Mesodermal cell (in vitro differentiated cells): ENCODE measurements around the gene SLC36A1.

Source experiments
- H3K27ac ChIP-seq: 2 replicates; pipeline ENCODE4 v1.7.0; 2013; ENCODE audit warnings: mild to moderate bottlenecking, low read depth, low read length, moderate library complexity; ENCODE audit not compliant: severe bottlenecking
- H3K36me3 ChIP-seq: 2 replicates; pipeline ENCODE4 v1.7.1; 2013; ENCODE audit warnings: mild to moderate bottlenecking, low read length, moderate library complexity; ENCODE audit not compliant: control insufficient read depth, insufficient read depth
- H3K4me1 ChIP-seq: one replicate; pipeline ENCODE4 v1.7.1; 2013; ENCODE audit warnings: mild to moderate bottlenecking, low read length; ENCODE audit not compliant: insufficient read depth, control insufficient read depth, poor library complexity, severe bottlenecking
- H3K4me3 ChIP-seq: 2 replicates; pipeline ENCODE4 v1.7.0; 2013; ENCODE audit warnings: low read length, control low read depth, mild to moderate bottlenecking; ENCODE audit not compliant: insufficient read depth, poor library complexity, severe bottlenecking; ENCODE audit errors: extremely low read depth
- H3K9me3 ChIP-seq: 2 replicates; pipeline ENCODE4 v1.7.1; 2013; ENCODE audit warnings: mild to moderate bottlenecking, low read length, moderate library complexity; ENCODE audit not compliant: control insufficient read depth
- WGBS, 2 experiments: methylation state at CpG; one replicate each; pipeline ENCODE4 v1.1.5; 2013; ENCODE audit warnings: missing lambda C conversion rate in 2 of 2; ENCODE audit not compliant: insufficient coverage in 2 of 2; 5-methylcytosine and 5-hydroxymethylcytosine counted together

Gene SLC36A1

DNA sequence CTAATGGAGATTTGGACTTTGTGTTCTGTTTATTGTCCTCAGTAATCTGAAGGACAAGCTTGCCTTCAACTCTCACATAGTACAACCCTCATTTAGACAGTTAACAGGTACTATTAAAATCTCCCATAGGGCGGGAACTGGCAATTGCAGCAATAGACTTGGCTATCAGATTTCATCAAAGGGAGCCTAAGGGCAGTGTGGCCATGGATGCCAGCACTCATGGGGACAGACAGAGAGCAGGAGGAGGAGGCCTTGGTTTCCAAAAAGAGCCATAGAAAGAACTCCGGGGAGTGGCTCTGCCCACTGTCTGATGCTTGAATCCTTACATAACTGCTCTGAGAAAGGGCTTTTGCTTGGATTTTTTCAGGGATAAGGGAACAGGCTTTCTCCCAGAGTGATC lies 6.8 kb downstream of the SLC36A1 start:
- WGBS, 2 experiments = 70 to 82% methylated on average over 2 of the region's 2 CpGs
- H3K36me3 ChIP-seq = no peaks in the 10 kb centered on the region
- H3K9me3 ChIP-seq = no peaks in the 10 kb centered on the region
- H3K27ac ChIP-seq = no peak overlapping the region
- peaks cover 9% of the 10 kb centered on the region for H3K4me1 ChIP-seq
- no peak overlapping the region for H3K4me3 ChIP-seq

GRCh38 chr5:151454889-151455288 lies 7.5 kb downstream of the SLC36A1 start:
- H3K4me1 ChIP-seq = peaks cover 10% of the 10 kb centered on the region
- H3K36me3 ChIP-seq = no peaks in the 10 kb centered on the region
- no peak overlapping the region for H3K4me3 ChIP-seq
- no peak overlapping the region for H3K27ac ChIP-seq
- no peaks in the 10 kb centered on the region for H3K9me3 ChIP-seq
- WGBS, 2 experiments = 92 to 100% methylated on average over 1 of the region's 3 CpGs

DNA sequence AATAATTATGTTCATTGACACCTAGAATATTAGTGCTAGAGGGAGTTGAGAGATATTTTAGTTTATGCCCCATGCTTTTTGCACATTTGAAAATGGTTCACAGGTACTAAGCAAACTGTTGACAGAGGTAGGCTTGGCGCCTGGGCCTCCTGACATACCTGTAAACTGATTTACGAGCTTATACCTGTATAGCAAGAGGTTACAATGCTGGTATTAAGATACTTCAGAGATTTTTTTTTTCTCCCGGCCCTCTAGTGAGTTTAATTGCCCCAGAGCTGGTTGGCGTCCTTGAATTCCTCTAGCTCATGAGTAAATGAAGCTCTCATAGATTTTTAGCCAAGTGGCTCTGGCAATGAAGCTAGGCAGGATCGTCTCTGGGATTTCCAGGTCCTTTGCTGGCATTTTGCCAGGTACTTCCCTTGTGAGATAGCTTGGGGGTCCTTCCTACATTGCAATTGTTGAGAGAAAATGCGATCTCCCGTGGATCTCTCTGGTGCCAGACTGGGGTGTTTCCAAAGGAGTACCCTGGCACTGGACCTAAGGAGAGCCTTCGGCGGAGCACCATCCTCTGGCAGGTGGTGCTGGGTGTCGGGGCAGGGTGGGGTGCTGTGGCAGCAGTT lies 9.0 kb downstream of the SLC36A1 start:
- Histone ChIP-seq H3K27ac (no peak overlapping the region), H3K4me3 (no peak overlapping the region), H3K4me1 (peaks cover 12% of the 10 kb centered on the region), H3K36me3 (no peaks in the 10 kb centered on the region), H3K9me3 (no peaks in the 10 kb centered on the region)
- 92 to 96% methylated on average over 9 to 10 of the region's 10 CpGs for WGBS, 2 experiments

- Histone ChIP-seq H3K4me3 (no peak overlapping the region), H3K27ac (no peak overlapping the region), H3K36me3 (no peaks in the 10 kb centered on the region), H3K9me3 (no peaks in the 10 kb centered on the region), H3K4me1 (peaks cover 6% of the 10 kb centered on the region)
- WGBS, 2 experiments = 80 to 100% methylated on average over 1 to 3 of the region's 5 CpGs
Measured at GRCh38 chr5:151458314-151458713, 10.9 kb downstream of the SLC36A1 start.

GRCh38 chr5:151459680-151460324 lies 12.4 kb downstream of the SLC36A1 start:
- no peaks in the 10 kb centered on the region for H3K36me3 ChIP-seq
- no peak overlapping the region for H3K27ac ChIP-seq
- no peaks in the 10 kb centered on the region for H3K9me3 ChIP-seq
- WGBS, 2 experiments = 100% methylated on average over 3 of the region's 4 CpGs
- H3K4me1 ChIP-seq = peaks cover 6% of the 10 kb centered on the region
- H3K4me3 ChIP-seq = no peak overlapping the region

DNA sequence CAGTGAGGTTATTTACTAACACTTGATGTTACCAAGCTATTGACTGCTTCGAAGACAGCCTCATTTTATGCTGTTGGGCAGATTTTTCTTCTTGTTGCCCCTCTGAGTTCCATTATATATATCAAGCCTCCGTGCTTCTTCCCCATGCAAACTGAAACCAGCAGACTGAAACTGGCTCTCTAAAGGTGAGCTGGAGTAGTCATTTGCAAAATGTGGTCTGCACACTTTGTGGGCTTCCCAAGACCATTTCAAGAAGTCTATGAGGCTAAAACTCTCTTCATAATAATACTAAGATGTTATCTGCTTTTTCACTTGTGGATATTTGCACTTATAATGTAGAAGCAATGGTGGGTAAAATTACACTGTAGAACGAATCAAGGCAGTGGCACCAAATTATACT lies 13.9 kb downstream of the SLC36A1 start:
- H3K4me1 ChIP-seq = peaks cover 6% of the 10 kb centered on the region
- H3K4me3 ChIP-seq = no peak overlapping the region
- no peaks in the 10 kb centered on the region for H3K9me3 ChIP-seq
- H3K36me3 ChIP-seq = no peaks in the 10 kb centered on the region
- 74 to 100% methylated on average over 1 to 3 of the region's 3 CpGs for WGBS, 2 experiments
- no peak overlapping the region for H3K27ac ChIP-seq

DNA sequence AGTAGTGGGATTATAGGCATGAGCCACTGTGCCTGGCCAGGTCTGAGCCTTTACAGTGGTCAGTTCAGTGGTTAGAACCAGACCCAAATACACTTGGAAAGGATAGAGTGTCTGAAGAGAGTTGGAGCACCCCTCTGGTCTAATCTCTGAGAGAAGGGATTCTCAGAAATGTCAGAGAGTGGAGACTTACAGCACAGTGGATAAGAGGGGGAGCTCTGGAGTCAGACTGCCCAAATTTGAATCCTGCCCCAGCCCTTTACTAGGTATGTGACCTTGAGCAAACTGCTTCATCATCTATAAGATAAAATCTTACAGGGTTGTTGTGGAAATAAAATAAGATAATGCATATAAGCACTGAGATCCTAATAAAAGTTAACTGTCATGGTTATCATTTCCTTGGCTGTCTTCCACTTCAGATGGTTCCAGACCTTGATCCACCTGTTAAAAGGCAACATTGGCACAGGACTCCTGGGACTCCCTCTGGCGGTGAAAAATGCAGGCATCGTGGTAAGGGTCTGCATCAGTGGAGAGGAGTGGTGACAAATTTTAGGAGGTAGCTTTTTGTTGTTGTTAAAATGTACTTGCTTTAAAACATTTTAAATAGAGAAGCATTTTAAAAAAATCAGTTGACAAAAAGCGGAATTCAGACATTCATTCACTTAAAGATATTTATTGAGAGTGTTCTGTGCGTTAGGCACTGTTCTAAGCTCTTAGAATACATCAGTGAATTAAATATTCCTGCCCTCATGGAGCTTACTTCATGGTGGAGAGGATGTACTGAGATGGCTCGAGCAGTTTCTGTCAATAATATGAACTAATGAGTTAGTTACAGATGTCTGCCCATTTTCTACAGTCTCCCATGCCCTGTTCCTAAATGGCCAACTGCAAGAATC lies 16.0 kb downstream of the SLC36A1 start:
- no peak overlapping the region for H3K4me3 ChIP-seq
- H3K27ac ChIP-seq = no peak overlapping the region
- 33% methylated on average over 2 of the region's 5 CpGs; no CpG with 5 or more reads in 1 of the 2 experiments for WGBS, 2 experiments
- H3K4me1 ChIP-seq = peaks cover 6% of the 10 kb centered on the region
- H3K9me3 ChIP-seq = no peaks in the 10 kb centered on the region
- H3K36me3 ChIP-seq = peaks cover 6% of the 10 kb centered on the region

DNA sequence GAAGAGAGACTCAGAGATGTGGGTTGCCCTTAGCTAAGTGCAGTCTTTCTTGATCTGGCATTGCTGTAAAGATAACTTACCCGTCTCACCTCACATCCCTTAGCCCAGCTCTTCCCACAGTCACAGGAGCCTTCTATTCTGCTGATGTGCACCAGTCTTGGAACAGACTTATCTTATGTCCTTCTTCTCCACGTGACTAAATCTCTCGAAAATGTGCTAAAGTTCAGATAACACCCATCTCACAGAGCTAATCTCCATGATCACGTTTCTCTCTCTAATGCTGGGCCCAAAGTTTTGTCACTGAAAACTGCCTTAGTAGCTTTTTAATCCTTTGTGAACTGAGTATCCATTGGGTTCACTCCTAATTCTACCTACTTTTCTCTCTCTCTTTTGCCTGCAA lies 16.7 kb downstream of the SLC36A1 start:
- no peaks in the 10 kb centered on the region for H3K9me3 ChIP-seq
- H3K27ac ChIP-seq = no peak overlapping the region
- H3K4me3 ChIP-seq = no peak overlapping the region
- peaks cover 10% of the 10 kb centered on the region for H3K36me3 ChIP-seq
- WGBS, 2 experiments = 83 to 84% methylated on average over 3 to 4 of the region's 4 CpGs
- peaks cover 6% of the 10 kb centered on the region for H3K4me1 ChIP-seq

- Histone ChIP-seq H3K36me3 (peaks cover 10% of the 10 kb centered on the region), H3K4me3 (no peak overlapping the region), H3K27ac (no peak overlapping the region), H3K4me1 (no peaks in the 10 kb centered on the region), H3K9me3 (no peaks in the 10 kb centered on the region)
- WGBS, 2 experiments = 92 to 93% methylated on average over 3 of the region's 4 CpGs
Measured at GRCh38 chr5:151465476-151465875, 18.1 kb downstream of the SLC36A1 start.

GRCh38 chr5:151467576-151467975 lies 20.2 kb downstream of the SLC36A1 start:
- Histone ChIP-seq H3K27ac (no peak overlapping the region), H3K4me1 (no peaks in the 10 kb centered on the region), H3K36me3 (peaks cover 10% of the 10 kb centered on the region), H3K9me3 (no peaks in the 10 kb centered on the region), H3K4me3 (no peak overlapping the region)
- WGBS, 2 experiments = 92 to 97% methylated on average over 7 of the region's 8 CpGs
